H9 (cell line): ENCODE results near the gene OR56A3. TPM values are rescaled to one million over a fixed set of nuclear protein-coding genes. Genes with fewer than 3 reads are reported as not detected.

Experiments used
- DNase-seq: peaks from one replicate; pipeline ENCODE4 v3.0.0-alpha.2; 2017
- H2AFZ ChIP-seq: one replicate; pipeline ENCODE4 v1.6.1; 2013; ENCODE audit warnings: mild to moderate bottlenecking, low read length, control low read depth, moderate library complexity
- H2AK5ac ChIP-seq: 2 replicates; pipeline ENCODE4 v1.6.1; 2013; ENCODE audit warnings: low read length, control low read depth, mixed read lengths; ENCODE audit not compliant: insufficient read length
- H2BK120ac ChIP-seq: one replicate; pipeline ENCODE4 v1.6.1; 2013; ENCODE audit warnings: low read depth, mild to moderate bottlenecking, low read length, control low read depth, inconsistent platforms; ENCODE audit not compliant: poor library complexity, severe bottlenecking
- H2BK12ac ChIP-seq: 2 replicates; pipeline ENCODE4 v1.6.1; 2013; ENCODE audit warnings: low read length, control low read depth, mixed read lengths, low read depth; ENCODE audit not compliant: insufficient read length
- H2BK15ac ChIP-seq: 2 replicates; pipeline ENCODE4 v1.6.1; 2013; ENCODE audit warnings: low read depth, low read length, control low read depth
- H2BK20ac ChIP-seq: one replicate; pipeline ENCODE4 v1.6.1; 2013; ENCODE audit warnings: low read depth, mild to moderate bottlenecking, low read length, control low read depth, inconsistent platforms; ENCODE audit not compliant: poor library complexity, severe bottlenecking
- H2BK5ac ChIP-seq: 2 replicates; pipeline ENCODE4 v1.6.1; 2013; ENCODE audit warnings: low read length, control low read depth, mixed read lengths; ENCODE audit not compliant: insufficient read length
- H3K14ac ChIP-seq: 2 replicates; pipeline ENCODE4 v1.6.1; 2013; ENCODE audit warnings: low read length, control low read depth; ENCODE audit not compliant: insufficient read depth
- H3K18ac ChIP-seq: 2 replicates; pipeline ENCODE4 v1.6.1; 2013; ENCODE audit warnings: low read depth, mild to moderate bottlenecking, mixed read lengths, low read length, control low read depth; ENCODE audit not compliant: insufficient read length
- H3K23ac ChIP-seq: 2 replicates; pipeline ENCODE4 v1.6.1; 2013; ENCODE audit warnings: low read length, control low read depth, mixed read lengths, low read depth; ENCODE audit not compliant: insufficient read length
- H3K23me2 ChIP-seq: 2 replicates; pipeline ENCODE4 v1.6.1; 2013; ENCODE audit warnings: low read depth, mild to moderate bottlenecking, mixed read lengths, low read length, control low read depth; ENCODE audit not compliant: insufficient read length, poor library complexity, severe bottlenecking
- H3K27ac ChIP-seq: 2 replicates; pipeline ENCODE4 v1.5.1; 2013; ENCODE audit warnings: low read length, control low read depth, mixed read lengths, low read depth; ENCODE audit not compliant: insufficient read length
- H3K27me3 ChIP-seq: 2 replicates; pipeline ENCODE4 v1.6.1; 2013; ENCODE audit warnings: low read length, control low read depth, inconsistent platforms; ENCODE audit not compliant: insufficient read depth
- H3K4ac ChIP-seq: 2 replicates; pipeline ENCODE4 v1.6.1; 2013; ENCODE audit warnings: low read depth, mild to moderate bottlenecking, control low read depth, inconsistent platforms, low read length, moderate library complexity
- H3K4me1 ChIP-seq: 2 replicates; pipeline ENCODE4 v1.6.1; 2013; ENCODE audit warnings: low read length, control low read depth, inconsistent platforms; ENCODE audit not compliant: insufficient read depth
- H3K4me2 ChIP-seq: 2 replicates; pipeline ENCODE4 v1.6.1; 2013; ENCODE audit warnings: low read length, control low read depth, mixed read lengths; ENCODE audit not compliant: insufficient read length, insufficient read depth
- H3K56ac ChIP-seq: 2 replicates; pipeline ENCODE4 v1.6.1; 2013; ENCODE audit warnings: low read depth, mild to moderate bottlenecking, mixed read lengths, low read length, control low read depth; ENCODE audit not compliant: insufficient read length
- H3K79me1 ChIP-seq: 2 replicates; pipeline ENCODE4 v1.6.1; 2013; ENCODE audit warnings: low read depth, mild to moderate bottlenecking, moderate library complexity, low read length, control low read depth, inconsistent platforms; ENCODE audit not compliant: insufficient read depth, poor library complexity, severe bottlenecking
- H3K79me2 ChIP-seq: 2 replicates; pipeline ENCODE4 v1.6.1; 2013; ENCODE audit warnings: low read length, control low read depth, inconsistent platforms; ENCODE audit not compliant: insufficient read depth
- H3K9ac ChIP-seq: 2 replicates; pipeline ENCODE4 v1.6.1; 2013; ENCODE audit warnings: low read length, control low read depth, mixed read lengths; ENCODE audit not compliant: insufficient read length; ENCODE audit errors: extremely low read depth
- H3K9me3 ChIP-seq: one replicate; pipeline ENCODE4 v1.6.1; 2013; ENCODE audit warnings: low read depth, low read length, inconsistent platforms; ENCODE audit not compliant: control insufficient read depth
- H3T11ph ChIP-seq: one replicate; pipeline ENCODE4 v1.6.1; 2013; ENCODE audit warnings: mild to moderate bottlenecking, low read length, control low read depth, inconsistent platforms
- H4K20me1 ChIP-seq: one replicate; pipeline ENCODE4 v1.6.1; 2013; ENCODE audit not compliant: control insufficient read depth, insufficient read length, insufficient read depth
- H4K5ac ChIP-seq: 2 replicates; pipeline ENCODE4 v1.6.1; 2013; ENCODE audit warnings: low read depth, mild to moderate bottlenecking, mixed read lengths, low read length, control low read depth; ENCODE audit not compliant: insufficient read length
- H4K8ac ChIP-seq: replicated peaks from 2 replicates; pipeline ENCODE4 v1.6.1; 2013; ENCODE audit warnings: low read length, control low read depth, mixed read lengths, low read depth; ENCODE audit not compliant: insufficient read length
- H4K91ac ChIP-seq: 2 replicates; pipeline ENCODE4 v1.6.1; 2013; ENCODE audit warnings: low read depth, mild to moderate bottlenecking, moderate library complexity, mixed read lengths, low read length, control low read depth; ENCODE audit not compliant: insufficient read length
- H3K27ac Mint-ChIP-seq, 3 experiments: 2 replicates in 2 of 3; 3 replicates in 1 of 3; pipeline ENCODE4 v1.8.0; 2020 to 2021; ENCODE audit warnings: mixed read lengths in 3 of 3, mild to moderate bottlenecking in 1 of 3, moderate library complexity in 1 of 3
- H3K27me3 Mint-ChIP-seq: 2 replicates; pipeline ENCODE4 v1.8.0; 2021; ENCODE audit warnings: low read depth, mild to moderate bottlenecking, moderate library complexity, mixed read lengths
- H3K36me3 Mint-ChIP-seq, 3 experiments: 2 replicates in 2 of 3; 3 replicates in 1 of 3; pipeline ENCODE4 v1.8.0; 2020 to 2021; ENCODE audit warnings: low read depth in 3 of 3, mixed read lengths in 3 of 3; ENCODE audit not compliant: insufficient read depth in 1 of 3
- H3K4me1 Mint-ChIP-seq, 2 experiments: 2 replicates each; pipeline ENCODE4 v1.8.0; 2020; ENCODE audit warnings: mixed read lengths in 2 of 2
- H3K4me3 Mint-ChIP-seq, 2 experiments: 2 replicates in 1 of 2; 3 replicates in 1 of 2; pipeline ENCODE4 v1.8.0; 2020 to 2021; ENCODE audit warnings: mild to moderate bottlenecking in 2 of 2, mixed read lengths in 2 of 2, moderate library complexity in 1 of 2
- H3K9me3 Mint-ChIP-seq, 2 experiments: 2 replicates in 1 of 2; 3 replicates in 1 of 2; pipeline ENCODE4 v1.8.0; 2020; ENCODE audit warnings: mild to moderate bottlenecking in 2 of 2, mixed read lengths in 2 of 2, moderate library complexity in 1 of 2
- WGBS: extraction: QIAGEN DNeasy Blood & Tissue Kit; methylation state at CpG from one replicate; pipeline ENCODE4 v1.1.7; 2013; ENCODE audit warnings: missing lambda C conversion rate, low lambda C conversion rate, mixed read lengths; ENCODE audit not compliant: insufficient read length; ENCODE audit errors: extremely low coverage; 5-methylcytosine and 5-hydroxymethylcytosine counted together
- total RNA-seq: library from RNA; stranded (reverse); gene quantifications from 2 replicates; pipeline ENCODE4 v1.2.1, GENCODE V29; 2021
- TF ChIP-seq, protein P1 (sequence below): fragments of 200-600 bp; sonication (generic); conservative IDR thresholded peaks from 3 replicates; pipeline ENCODE4 v1.8.0; 2021; ENCODE audit warnings: antibody characterized with exemption, mild to moderate bottlenecking

Gene OR56A3
- total RNA-seq, 1 experiment from 2014 or later, result not detected

- Mint-ChIP-seq H3K27me3 (no peaks in the 10 kb centered on the region; the same call in 1 of the 2 replicates), H3K4me1 (no peaks in the 10 kb centered on the region)
Measured at GRCh38 chr11:5937868-5938602, 4.0 kb upstream of the OR56A3 start.

More at GRCh38 chr11:5937868-5938602, 4.0 kb upstream of the OR56A3 start:
- no peak overlapping the region for H3K4me2 ChIP-seq
- no peak overlapping the region for H2BK20ac ChIP-seq
- no peak overlapping the region for H2BK15ac ChIP-seq
- H2AFZ ChIP-seq, result no peak overlapping the region
- H3K27ac ChIP-seq, result no peak overlapping the region
- TF ChIP-seq, protein P1, sequence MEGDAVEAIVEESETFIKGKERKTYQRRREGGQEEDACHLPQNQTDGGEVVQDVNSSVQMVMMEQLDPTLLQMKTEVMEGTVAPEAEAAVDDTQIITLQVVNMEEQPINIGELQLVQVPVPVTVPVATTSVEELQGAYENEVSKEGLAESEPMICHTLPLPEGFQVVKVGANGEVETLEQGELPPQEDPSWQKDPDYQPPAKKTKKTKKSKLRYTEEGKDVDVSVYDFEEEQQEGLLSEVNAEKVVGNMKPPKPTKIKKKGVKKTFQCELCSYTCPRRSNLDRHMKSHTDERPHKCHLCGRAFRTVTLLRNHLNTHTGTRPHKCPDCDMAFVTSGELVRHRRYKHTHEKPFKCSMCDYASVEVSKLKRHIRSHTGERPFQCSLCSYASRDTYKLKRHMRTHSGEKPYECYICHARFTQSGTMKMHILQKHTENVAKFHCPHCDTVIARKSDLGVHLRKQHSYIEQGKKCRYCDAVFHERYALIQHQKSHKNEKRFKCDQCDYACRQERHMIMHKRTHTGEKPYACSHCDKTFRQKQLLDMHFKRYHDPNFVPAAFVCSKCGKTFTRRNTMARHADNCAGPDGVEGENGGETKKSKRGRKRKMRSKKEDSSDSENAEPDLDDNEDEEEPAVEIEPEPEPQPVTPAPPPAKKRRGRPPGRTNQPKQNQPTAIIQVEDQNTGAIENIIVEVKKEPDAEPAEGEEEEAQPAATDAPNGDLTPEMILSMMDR, result no peak
- Mint-ChIP-seq H3K9me3 (peaks cover 18 to 32% of the 10 kb centered on the region in 2 experiments), H3K27ac (peak overlapping the region in 2 of 3 experiments; percentile 11 to 93; a peak in 3 of 7 replicates), H3K36me3 (peaks cover 5 to 25% (median 14%) of the 10 kb centered on the region in 3 experiments), H3K4me3 (no peak overlapping the region)
- no peak overlapping the region for H2BK120ac ChIP-seq
- H3K4me1 ChIP-seq, result no peaks in the 10 kb centered on the region
- H3K79me2 ChIP-seq, result no peaks in the 10 kb centered on the region
- DNase-seq, result no peak
- H3K18ac ChIP-seq, result no peak overlapping the region
- H3T11ph ChIP-seq, result no peak overlapping the region
- H3K27me3 ChIP-seq, result no peaks in the 10 kb centered on the region
- no peak overlapping the region for H4K91ac ChIP-seq
- no peaks in the 10 kb centered on the region for H3K79me1 ChIP-seq
- no peak overlapping the region for H2BK5ac ChIP-seq
- no peaks in the 10 kb centered on the region for H4K20me1 ChIP-seq
- no peak overlapping the region for H3K14ac ChIP-seq
- WGBS, result no CpG with 5 or more reads among the region's 39 CpGs
- no peak overlapping the region for H3K4ac ChIP-seq
- H3K23ac ChIP-seq, result no peak overlapping the region
- H3K23me2 ChIP-seq, result no peaks in the 10 kb centered on the region
- no peak overlapping the region for H3K56ac ChIP-seq
- H3K9ac ChIP-seq, result no peak overlapping the region
- no peak overlapping the region for H4K5ac ChIP-seq
- no peak overlapping the region for H2AK5ac ChIP-seq
- H2BK12ac ChIP-seq, result no peak overlapping the region
- no peak overlapping the region for H4K8ac ChIP-seq
- H3K9me3 ChIP-seq, result no peaks in the 10 kb centered on the region
